GDM1 (cell line): ENCODE data around the gene APIP.

Experiments
- DNase-seq: peaks from one replicate; lab custom pipeline; 2025; lab: John Stamatoyannopoulos, UW

Gene APIP

GRCh38 chr11:34887260-34887659 lies 28.9 kb downstream of the APIP start:
- DNase-seq, result no peak

GRCh38 chr11:34886609-34887008 lies 29.6 kb downstream of the APIP start:
- DNase-seq, result no peak

- DNase-seq, result no peak
Measured at GRCh38 chr11:34881900-34882299, 34.3 kb downstream of the APIP start.

GRCh38 chr11:34877375-34877975 lies 38.7 kb downstream of the APIP start:
- DNase-seq, result no peak

- DNase-seq, result no peak
Measured at GRCh38 chr11:34874202-34874601, 42.0 kb downstream of the APIP start.

- no peak for DNase-seq
Measured at GRCh38 chr11:34870548-34871196, 45.5 kb downstream of the APIP start.

- no peak for DNase-seq
Measured at GRCh38 chr11:34869425-34869824, 46.8 kb downstream of the APIP start.

- no peak for DNase-seq
Measured at GRCh38 chr11:34866375-34866774, 49.8 kb downstream of the APIP start.

- no peak for DNase-seq
Measured at GRCh38 chr11:34865261-34865660, 50.9 kb downstream of the APIP start.

GRCh38 chr11:34864424-34864823 lies 51.8 kb downstream of the APIP start:
- peak; percentile 11 for DNase-seq

GRCh38 chr11:34863048-34863447 lies 53.1 kb downstream of the APIP start:
- no peak for DNase-seq

- no peak for DNase-seq
Measured at GRCh38 chr11:34860518-34860917, 55.7 kb downstream of the APIP start.

- no peak for DNase-seq
Measured at GRCh38 chr11:34860034-34860433, 56.1 kb downstream of the APIP start.

GRCh38 chr11:34859496-34859895 lies 56.7 kb downstream of the APIP start:
- DNase-seq, result no peak

- no peak for DNase-seq
Measured at GRCh38 chr11:34857463-34857862, 58.7 kb downstream of the APIP start.

GRCh38 chr11:34856251-34856650 lies 59.9 kb downstream of the APIP start:
- no peak for DNase-seq

GRCh38 chr11:34855754-34856095 lies 60.5 kb downstream of the APIP start:
- no peak for DNase-seq

GRCh38 chr11:34855021-34855753 lies 61.0 kb downstream of the APIP start:
- DNase-seq, result no peak

GRCh38 chr11:34851916-34852315 lies 64.3 kb downstream of the APIP start:
- no peak for DNase-seq

- no peak for DNase-seq
Measured at GRCh38 chr11:34850334-34850733, 65.8 kb downstream of the APIP start.

GRCh38 chr11:34846467-34846866 lies 69.7 kb downstream of the APIP start:
- DNase-seq, result no peak

- DNase-seq, result no peak
Measured at GRCh38 chr11:34844463-34845112, 71.6 kb downstream of the APIP start.

- DNase-seq, result no peak
Measured at GRCh38 chr11:34843271-34843670, 72.9 kb downstream of the APIP start.
